ENCODE data around the gene TBCD.

DNA sequence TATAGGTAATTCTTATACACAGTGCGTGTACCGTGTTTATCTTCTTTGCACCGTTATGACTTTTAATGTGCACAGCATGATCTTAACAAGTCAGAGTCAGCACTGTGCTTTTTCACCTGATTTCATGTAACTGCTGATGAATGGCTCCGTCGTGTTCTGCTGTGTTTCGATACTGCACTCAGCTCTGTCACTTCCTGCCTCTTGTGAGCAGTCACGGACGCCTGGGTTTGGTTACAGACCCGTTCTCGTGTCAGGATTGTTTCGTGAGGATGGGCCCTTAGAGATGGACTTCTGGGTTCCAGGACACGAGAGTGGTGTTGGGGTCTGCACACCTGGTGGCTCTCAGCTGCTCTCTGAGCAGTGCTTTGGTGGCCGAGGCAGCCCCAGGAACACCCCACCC lies 24.6 kb downstream of the TBCD start:
- TF ChIP-seq, protein P1, sequence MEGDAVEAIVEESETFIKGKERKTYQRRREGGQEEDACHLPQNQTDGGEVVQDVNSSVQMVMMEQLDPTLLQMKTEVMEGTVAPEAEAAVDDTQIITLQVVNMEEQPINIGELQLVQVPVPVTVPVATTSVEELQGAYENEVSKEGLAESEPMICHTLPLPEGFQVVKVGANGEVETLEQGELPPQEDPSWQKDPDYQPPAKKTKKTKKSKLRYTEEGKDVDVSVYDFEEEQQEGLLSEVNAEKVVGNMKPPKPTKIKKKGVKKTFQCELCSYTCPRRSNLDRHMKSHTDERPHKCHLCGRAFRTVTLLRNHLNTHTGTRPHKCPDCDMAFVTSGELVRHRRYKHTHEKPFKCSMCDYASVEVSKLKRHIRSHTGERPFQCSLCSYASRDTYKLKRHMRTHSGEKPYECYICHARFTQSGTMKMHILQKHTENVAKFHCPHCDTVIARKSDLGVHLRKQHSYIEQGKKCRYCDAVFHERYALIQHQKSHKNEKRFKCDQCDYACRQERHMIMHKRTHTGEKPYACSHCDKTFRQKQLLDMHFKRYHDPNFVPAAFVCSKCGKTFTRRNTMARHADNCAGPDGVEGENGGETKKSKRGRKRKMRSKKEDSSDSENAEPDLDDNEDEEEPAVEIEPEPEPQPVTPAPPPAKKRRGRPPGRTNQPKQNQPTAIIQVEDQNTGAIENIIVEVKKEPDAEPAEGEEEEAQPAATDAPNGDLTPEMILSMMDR (IDR thresholded peaks at IDR 0.05; ENCODE audit: insufficient read depth, low read length, poor library complexity, severe bottlenecking): no peak
- no peak for TF ChIP-seq EZH2phosphoT487 (conservative IDR thresholded peaks at IDR 0.05; ENCODE audit: low read length)
